DMS53 treated with DMSO at 0.1 percent for 48 hours (cell line): ENCODE data around the gene KLHL22.
A peak's percentile ranks its signal among the peaks of the same experiment; 100 is the strongest.

Experiments
- DNase-seq: peaks from one replicate; lab custom pipeline; 2025; ENCODE audit not compliant: unreplicated experiment; lab: John Stamatoyannopoulos, UW

The KLHL22 gene

DNA sequence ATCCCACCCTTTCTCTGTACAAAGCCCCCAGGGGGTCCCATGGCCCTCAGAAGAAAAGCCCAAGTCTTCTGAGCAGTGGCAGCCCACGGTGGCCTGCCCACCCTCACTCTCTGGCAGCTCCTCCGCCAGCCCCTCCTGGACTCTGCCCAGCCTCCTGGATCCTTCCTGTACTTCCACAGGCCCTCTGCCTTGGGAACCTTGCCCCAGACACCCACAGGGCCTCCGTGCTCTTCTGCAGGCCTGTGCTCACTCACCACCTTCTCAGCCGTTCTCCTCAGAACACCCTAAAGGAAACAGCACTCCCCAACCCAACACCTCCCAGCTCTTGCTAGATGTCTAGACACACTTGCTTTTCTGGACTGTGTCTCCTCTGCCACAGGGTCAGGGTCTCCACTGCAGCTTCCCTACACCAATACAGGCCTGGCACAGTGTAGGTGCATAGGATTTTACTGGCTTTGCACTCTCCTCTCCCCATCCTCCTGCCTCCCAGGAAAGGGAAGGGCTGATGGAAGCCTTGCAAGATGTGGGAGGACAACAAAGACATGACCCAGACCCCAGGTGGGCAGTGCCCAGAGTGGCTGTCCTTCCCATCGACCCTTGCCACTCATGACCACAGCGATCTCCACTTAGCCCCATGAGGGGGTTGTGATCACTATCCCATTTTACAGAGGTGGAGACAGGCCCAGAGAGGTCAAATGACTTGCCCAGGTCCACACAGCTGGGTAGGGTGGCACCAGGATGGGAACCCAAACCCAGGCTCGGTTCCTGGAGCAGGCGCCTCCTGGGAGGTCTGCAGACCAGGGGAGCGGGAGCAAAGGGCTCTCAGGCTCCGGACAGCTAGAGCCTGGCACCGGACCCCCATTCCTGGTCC lies 59.9 kb downstream of the KLHL22 start:
- no peak for DNase-seq

DNA sequence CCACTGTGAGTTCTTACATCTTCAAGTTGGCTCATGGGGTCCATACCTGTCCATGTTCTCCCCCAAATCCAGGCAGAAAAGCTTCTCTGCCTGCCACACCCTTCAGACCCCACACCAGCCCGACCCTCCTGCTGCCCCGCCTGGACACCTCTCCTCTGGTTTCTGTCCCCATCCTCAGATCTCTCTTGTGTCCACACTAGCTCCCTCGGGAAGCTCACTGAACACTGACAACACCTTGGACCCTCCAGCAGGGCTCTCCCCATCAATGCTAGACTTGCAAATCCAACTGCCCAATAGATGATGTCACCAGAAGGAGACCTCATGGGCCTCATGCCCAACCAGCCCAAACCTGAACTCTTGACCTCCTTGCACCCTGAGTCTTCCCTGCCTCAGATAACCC lies 60.8 kb downstream of the KLHL22 start:
- DNase-seq = no peak

- DNase-seq = no peak
Measured at GRCh38 chr22:20434264-20434751, 61.3 kb downstream of the KLHL22 start.

DNA sequence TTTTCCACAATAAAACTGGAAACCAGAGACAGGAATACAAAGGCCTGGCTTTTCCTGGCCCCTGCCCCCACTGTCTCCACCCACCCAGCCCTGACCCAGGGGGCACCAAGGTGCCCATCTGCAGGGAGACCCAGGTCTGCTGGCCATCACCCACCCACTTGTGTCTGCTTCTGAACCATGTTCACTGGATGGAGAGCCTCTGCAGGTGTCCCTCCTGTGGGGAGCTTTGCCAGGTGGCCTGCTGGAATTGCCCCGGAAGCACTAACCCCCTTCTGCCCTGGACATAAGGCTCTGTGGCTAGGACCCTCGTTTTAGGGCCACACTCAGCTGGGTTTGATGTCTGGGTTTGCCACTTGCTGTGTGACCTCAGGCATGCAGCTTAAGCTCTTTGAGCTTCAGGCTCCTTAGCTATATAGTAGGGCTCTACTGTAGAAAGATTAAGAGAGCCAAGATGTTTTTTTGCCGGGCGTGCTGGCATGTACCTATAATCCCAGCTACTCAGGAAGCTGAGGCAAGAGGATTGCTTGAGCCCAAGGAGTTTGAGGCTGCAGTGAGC lies 61.8 kb downstream of the KLHL22 start:
- DNase-seq = no peak

DNA sequence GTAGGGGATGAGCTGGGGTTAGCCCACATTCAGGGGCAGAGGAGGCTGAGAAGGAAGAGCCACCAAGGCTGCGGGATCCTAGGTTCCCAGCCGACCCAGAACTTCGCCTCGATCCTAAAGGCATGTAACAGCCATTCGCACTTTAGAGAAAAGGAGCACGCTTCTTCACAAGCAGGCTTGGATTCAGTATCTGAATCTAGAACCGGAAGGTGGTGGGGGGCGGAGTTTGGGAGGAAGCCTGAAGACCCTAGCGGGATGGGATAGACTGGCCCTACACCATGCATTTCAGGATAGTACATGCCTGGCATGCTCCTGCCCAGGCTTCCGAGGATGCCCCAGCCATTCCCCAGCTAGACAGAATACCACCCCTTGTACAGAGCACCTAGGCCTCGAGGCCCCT lies 62.4 kb downstream of the KLHL22 start:
- no peak for DNase-seq

GRCh38 chr22:20432244-20432686 lies 63.3 kb downstream of the KLHL22 start:
- no peak for DNase-seq

- DNase-seq = no peak
Measured at GRCh38 chr22:20431511-20432192, 63.9 kb downstream of the KLHL22 start.

- peak; percentile 13 for DNase-seq
Measured at GRCh38 chr22:20430720-20431510, 64.7 kb downstream of the KLHL22 start.

- DNase-seq = no peak
Measured at GRCh38 chr22:20430101-20430719, 65.4 kb downstream of the KLHL22 start.

- DNase-seq = no peak
Measured at GRCh38 chr22:20429254-20430100, 66.1 kb downstream of the KLHL22 start.

DNA sequence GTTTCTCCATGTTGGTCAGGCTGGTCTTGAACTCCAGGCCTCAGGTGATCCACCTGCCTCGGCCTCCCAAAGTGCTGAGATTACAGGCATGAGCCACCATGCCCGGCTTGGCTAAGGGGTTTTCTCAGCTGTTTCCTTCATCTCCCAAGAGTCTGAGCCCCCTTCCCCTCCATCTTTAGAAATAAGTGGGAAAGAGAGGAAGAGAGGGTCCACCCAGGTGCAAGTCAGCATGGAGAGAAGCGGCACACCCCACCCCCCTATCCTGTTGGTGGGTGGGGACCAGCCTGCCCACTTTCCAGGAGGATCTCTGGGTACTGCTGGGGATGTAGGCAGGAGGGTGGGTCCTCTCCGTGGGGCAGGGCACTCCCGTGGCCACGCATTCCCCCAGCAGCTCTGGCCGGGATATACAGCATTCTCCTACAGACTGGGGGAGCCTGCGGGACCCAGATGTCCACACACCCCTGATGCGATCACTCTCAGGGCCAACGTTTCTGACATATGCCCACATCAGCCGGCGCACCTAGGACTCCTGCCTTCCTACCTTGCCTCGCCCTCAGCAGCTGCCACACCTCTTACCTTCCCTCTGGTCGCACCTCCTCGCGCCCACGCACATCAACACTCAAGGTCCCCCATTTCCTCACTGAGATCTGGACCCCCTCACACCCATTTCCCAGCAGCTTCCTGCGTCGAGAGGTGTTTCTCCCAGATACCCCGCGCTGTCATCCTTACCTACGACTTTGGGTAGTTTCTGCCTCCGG lies 66.9 kb downstream of the KLHL22 start:
- no peak for DNase-seq

DNA sequence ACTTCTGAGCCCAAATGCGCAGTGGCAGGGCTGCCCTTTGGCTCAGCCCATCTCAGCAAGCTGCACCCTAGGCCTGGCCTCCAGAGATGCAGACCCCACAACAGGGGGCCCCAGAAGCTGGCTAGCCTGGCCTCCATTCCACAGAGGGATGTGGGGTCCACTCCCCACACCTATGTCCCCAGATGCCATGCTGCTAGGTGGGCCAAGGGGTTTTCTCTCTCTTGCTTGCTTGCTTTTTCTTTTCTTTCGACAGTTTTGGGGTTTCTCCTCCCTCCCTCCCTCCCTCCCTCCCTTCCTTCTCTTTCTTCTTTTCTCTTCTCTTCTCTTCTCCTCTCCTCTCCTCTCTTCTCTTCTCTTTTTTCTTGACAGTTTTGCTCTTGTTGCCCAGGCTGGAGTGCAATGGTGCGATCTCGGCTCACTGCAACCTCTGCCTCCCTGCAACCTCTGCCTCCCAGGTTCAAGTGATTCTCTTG lies 67.6 kb downstream of the KLHL22 start:
- DNase-seq = no peak

DNA sequence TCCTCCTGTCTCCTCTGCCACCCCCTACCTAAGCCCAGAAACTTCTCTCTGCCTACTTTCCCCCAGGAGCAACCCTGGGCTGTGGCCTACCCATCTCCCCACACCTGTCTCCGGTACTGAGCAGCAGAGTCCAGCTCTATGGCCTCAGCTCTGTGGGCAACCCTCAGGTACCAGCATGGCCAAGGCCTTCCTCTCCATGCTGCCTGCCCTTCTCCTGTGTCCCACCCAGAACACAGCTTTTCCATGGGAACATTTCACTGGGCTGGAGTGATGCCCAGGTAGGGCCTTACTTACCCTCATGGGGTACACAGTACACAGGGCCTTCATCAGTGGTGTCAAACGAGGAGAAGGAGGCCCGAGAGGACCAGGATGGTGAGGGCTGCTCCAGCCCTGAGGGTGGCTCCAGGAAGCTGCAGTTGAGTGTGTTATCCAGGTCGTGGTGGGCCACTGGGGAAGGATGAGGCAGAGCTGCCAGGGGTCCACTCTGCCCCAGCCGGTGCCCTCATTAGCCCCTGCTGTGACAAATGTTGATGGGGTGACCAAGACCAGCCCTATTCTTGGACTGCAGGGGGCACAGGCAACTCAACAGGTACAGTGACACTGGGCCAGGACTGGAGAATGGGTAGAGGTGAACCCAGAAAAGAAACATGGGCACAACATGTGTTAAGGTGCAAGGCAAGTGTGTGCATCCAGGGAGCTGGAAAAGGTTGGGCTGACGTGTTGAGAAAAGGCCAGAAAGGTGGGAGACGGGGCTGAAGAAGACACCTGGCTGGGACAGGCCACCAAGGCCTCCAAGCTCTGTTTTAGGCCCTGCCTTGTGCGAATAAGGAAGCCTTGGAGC lies 68.3 kb downstream of the KLHL22 start:
- no peak for DNase-seq

DNA sequence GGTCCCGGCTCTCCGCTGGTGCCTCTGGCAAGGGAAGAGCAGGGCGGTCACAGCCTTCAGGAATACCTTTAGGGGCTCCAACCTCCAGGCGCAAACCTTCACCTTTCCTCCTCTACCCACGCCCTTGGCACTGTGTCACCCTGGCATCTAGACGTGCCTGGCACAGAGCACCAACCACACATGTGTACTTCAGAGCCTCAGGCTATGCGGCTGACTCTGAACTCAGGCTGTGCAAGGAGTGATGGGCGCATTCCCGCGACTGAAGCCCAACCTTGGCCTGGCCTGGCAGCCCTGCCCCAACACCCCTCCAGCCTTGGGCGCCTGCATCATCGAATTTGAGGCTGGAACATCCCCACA lies 69.4 kb downstream of the KLHL22 start:
- DNase-seq = no peak

- no peak for DNase-seq
Measured at GRCh38 chr22:20425566-20426258, 69.9 kb downstream of the KLHL22 start.

DNA sequence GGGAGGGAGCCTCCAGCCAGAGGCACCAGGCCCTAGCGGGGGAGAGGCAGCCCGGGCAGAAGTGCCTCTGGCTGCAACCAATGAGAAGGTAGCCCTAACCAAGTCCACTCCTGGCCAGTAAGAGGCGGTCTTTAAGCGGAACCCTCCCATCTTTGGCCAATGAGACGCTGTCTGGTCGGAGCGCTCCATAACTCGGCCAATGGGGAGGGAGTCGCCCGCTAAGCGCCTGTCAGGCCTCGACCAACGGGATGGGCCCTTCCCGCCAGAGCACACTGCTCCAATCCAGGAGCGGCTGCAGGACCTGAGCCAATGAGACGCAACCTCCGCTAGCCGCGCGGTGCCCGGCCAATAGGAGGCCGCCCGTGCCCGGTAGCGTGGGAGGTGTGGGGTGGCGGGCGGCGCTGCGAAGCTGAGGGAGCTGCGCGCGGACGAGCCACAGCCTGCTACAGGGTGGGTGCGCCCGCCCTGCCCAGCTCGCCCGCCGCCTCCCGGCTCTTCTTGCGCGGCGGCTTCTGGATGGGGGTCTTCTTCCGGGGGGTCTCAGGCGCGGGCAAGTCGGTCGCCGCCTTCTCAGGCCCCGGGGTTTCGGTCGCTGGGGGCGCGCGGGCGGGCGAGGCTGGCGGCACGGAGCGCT lies 70.5 kb downstream of the KLHL22 start:
- no peak for DNase-seq

- no peak for DNase-seq
Measured at GRCh38 chr22:20424568-20424931, 71.0 kb downstream of the KLHL22 start.
